ENCODE results near the gene NUMB. TPM values are rescaled to one million over a fixed set of nuclear protein-coding genes. Genes with fewer than 3 reads are reported as not detected.

NUMB gene
- total and polyA plus RNA-seq, 4 donors: 39.4 to 100 (median 87.8) TPM

DNA sequence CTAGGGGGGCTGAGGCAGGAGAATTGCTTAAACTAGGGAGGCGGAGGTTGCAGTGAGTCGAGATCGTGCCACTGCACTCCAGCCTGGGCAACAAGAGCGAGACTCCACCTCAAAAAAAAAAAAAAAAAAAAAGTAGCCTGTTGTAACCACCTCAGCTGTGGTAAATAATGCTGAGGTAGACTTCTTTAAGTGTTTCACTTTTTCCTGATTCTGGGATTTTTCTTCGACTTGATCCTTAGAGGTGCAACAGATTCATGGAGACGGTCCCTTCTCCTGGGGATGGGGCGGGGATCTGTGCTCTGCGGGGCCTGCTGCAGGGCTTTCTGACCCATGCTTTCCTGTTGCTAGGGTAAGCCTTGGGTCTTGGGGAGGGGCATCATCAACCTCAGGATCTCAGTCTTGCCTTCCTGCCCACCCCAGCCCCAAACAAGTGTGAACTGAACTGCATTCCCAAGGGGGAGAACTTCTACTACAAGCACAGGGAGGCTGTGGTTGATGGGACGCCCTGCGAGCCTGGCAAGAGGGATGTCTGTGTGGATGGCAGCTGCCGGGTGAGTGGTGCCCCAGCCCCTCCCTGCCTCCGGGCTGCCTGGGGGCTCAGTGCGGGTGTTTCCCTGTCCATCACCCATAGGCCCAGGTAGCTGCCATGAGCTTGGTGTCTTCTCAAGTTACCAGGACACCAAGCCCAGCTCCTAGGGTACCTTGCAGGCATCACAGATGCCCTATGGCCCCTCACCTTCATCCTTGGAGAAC is 208.6 kb downstream of the NUMB start:
- Histone ChIP-seq H3K27me3 (ENCODE audit: control insufficient read depth in 3 of 3, insufficient read depth in 3 of 3, low read length in 2 of 3) (no peaks in the 10 kb centered on the region), H3K4me3 (no peak overlapping the region), H3K9ac (ENCODE audit: insufficient read depth in 1 of 2, low read length in 2 of 2) (no peak overlapping the region), H3K36me3 (ENCODE audit: control insufficient read depth in 4 of 4, insufficient read depth in 4 of 4, low read length in 4 of 4) (no peaks in the 10 kb centered on the region), H3K4me1 (ENCODE audit: control insufficient read depth in 5 of 5, insufficient read depth in 5 of 5, low read length in 5 of 5) (peaks cover 0 to 5% (median 1%) of the 10 kb centered on the region in 5 donors), H3K9me3 (ENCODE audit: control insufficient read depth in 4 of 4, insufficient read depth in 3 of 4, low read length in 3 of 4) (no peaks in the 10 kb centered on the region), H3K27ac (ENCODE audit: low read depth in 1 of 2, low read length in 1 of 2) (no peak overlapping the region)
- DNase-seq (no peak), ATAC-seq (ENCODE audit: insufficient read depth, low FRiP score) (no peak)
- 89 to 94% methylated on average over 13 of the region's 13 CpGs for WGBS, 2 donors
- no peak for TF ChIP-seq CTCF (IDR thresholded peaks at IDR 0.05; ENCODE audit: control extremely low read depth, extremely low read depth)

DNA sequence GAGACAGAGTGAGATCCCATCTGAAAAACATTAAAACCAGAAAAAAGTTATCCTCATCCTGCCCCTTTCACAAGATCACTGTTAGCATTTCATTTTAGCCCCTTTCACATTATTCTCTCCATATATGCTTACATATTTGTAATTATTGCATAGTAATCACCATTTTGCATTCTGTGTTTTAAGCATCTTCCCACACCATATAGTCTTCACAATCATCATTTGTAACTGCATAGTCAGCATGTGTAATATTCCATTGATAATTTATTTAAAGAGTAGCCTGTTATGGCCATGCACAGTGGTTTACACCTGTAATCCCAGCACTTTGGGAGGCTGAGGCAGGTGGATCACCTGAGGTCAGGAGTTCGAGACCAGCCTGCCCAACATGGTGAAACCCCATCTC is 209.2 kb downstream of the NUMB start:
- no peak for DNase-seq
- Histone ChIP-seq H3K36me3 (ENCODE audit: control insufficient read depth in 4 of 4, insufficient read depth in 4 of 4, low read length in 4 of 4) (no peaks in the 10 kb centered on the region), H3K9me3 (ENCODE audit: control insufficient read depth in 4 of 4, insufficient read depth in 3 of 4, low read length in 3 of 4) (no peaks in the 10 kb centered on the region), H3K9ac (ENCODE audit: insufficient read depth in 1 of 2, low read length in 2 of 2) (no peak overlapping the region), H3K27ac (ENCODE audit: low read depth in 1 of 2, low read length in 1 of 2) (no peak overlapping the region), H3K27me3 (ENCODE audit: control insufficient read depth in 3 of 3, insufficient read depth in 3 of 3, low read length in 2 of 3) (no peaks in the 10 kb centered on the region), H3K4me3 (no peak overlapping the region), H3K4me1 (ENCODE audit: control insufficient read depth in 5 of 5, insufficient read depth in 5 of 5, low read length in 5 of 5) (peaks cover 0 to 5% (median 3%) of the 10 kb centered on the region in 5 donors)
- no peak for ATAC-seq (ENCODE audit: insufficient read depth, low FRiP score)
- TF ChIP-seq CTCF (IDR thresholded peaks at IDR 0.05; ENCODE audit: control extremely low read depth, extremely low read depth): no peak
- WGBS, 2 donors: 100% methylated on average over 1 of the region's 1 CpG

DNA sequence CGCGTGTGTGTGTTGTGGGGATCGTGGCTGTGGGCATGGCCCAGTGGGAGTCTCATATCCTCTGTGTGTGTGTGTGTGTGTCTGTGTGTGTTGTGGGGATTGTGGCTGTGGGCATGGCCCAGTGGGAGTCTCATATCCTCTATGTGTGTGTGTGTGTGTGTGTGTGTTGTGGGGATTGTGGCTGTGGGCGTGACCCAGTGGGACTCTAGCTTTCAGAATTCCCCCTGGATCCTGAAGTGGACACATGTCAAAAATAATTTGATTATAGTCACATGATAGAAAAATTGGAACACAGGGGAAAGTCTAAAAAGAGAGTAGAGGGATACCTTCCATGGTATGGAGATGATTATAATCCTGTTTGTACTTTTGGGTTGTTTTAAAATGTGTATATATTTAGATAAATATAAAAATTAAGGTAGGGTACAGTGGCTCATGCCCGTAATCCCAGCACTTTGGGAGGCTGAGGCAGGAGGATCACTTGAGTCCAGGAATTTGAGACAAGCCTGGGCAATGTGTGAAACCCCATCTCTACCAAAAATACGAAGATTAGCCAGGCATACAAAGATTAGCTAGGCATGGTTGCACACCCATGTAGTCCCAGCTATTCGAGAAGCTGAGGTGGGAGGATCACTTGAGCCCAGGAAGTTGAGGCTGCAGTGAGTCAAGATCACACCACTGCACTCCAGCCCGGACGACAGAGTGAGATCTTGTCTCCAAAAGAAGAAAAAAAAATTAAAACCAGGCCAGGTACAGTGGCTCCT is 210.1 kb downstream of the NUMB start:
- DNase-seq: no peak
- ATAC-seq (ENCODE audit: insufficient read depth, low FRiP score): no peak
- Histone ChIP-seq H3K9me3 (ENCODE audit: control insufficient read depth in 4 of 4, insufficient read depth in 3 of 4, low read length in 3 of 4) (no peaks in the 10 kb centered on the region), H3K9ac (ENCODE audit: insufficient read depth in 1 of 2, low read length in 2 of 2) (no peak overlapping the region), H3K27ac (ENCODE audit: low read depth in 1 of 2, low read length in 1 of 2) (no peak overlapping the region), H3K36me3 (ENCODE audit: control insufficient read depth in 4 of 4, insufficient read depth in 4 of 4, low read length in 4 of 4) (no peaks in the 10 kb centered on the region), H3K27me3 (ENCODE audit: control insufficient read depth in 3 of 3, insufficient read depth in 3 of 3, low read length in 2 of 3) (no peaks in the 10 kb centered on the region), H3K4me3 (no peak overlapping the region), H3K4me1 (ENCODE audit: control insufficient read depth in 5 of 5, insufficient read depth in 5 of 5, low read length in 5 of 5) (peaks cover 0 to 5% (median 3%) of the 10 kb centered on the region in 5 donors)
- TF ChIP-seq CTCF (IDR thresholded peaks at IDR 0.05; ENCODE audit: control extremely low read depth, extremely low read depth): no peak
- WGBS, 2 donors: 71 to 80% methylated on average over 9 of the region's 9 CpGs
